Retinal pigment epithelial cell (primary cell): ENCODE measurements around the gene SEC14L1.
"Not testable (repeated sequence)": the region's sequence is repeated elsewhere in the genome, so short reads cannot be mapped to it uniquely, and the experiment has no call there.

Experiments
- DNase-seq: peaks from one replicate; pipeline ENCODE4 v3.0.0-alpha.2; 2010; ENCODE audit warnings: low read depth
- H3K4me3 ChIP-seq: 2 replicates; pipeline ENCODE4 v1.5.1; 2011; ENCODE audit warnings: mild to moderate bottlenecking, low read length, control low read depth, moderate library complexity
- CTCF ChIP-seq: conservative IDR thresholded peaks from 2 replicates; pipeline ENCODE4 v1.5.1; 2011; ENCODE audit warnings: low read depth, low read length, control low read depth, inconsistent platforms

SEC14L1 gene

DNA sequence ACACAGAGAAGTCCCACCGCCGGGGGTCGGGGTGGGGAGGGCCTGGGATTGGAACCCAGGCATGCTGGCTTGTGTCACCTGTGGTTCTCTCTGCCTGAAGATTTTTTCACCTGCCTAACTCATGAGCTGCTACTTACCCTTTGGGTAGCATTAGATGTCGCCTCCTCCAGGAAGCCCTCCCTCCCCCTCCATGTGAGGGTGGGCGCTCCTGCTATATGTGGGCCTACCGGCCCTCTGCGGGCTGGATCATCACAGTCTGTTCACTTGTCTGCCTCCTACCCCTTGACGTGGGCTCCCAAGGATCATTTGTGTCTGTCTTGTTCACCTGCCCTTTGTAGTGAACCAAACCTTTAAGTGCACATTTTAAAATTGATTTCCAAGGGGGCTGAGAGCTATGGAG, 106.8 kb downstream of the SEC14L1 start:
- H3K4me3 ChIP-seq, result no peak overlapping the region
- no peak for TF ChIP-seq CTCF
- no peak for DNase-seq

DNA sequence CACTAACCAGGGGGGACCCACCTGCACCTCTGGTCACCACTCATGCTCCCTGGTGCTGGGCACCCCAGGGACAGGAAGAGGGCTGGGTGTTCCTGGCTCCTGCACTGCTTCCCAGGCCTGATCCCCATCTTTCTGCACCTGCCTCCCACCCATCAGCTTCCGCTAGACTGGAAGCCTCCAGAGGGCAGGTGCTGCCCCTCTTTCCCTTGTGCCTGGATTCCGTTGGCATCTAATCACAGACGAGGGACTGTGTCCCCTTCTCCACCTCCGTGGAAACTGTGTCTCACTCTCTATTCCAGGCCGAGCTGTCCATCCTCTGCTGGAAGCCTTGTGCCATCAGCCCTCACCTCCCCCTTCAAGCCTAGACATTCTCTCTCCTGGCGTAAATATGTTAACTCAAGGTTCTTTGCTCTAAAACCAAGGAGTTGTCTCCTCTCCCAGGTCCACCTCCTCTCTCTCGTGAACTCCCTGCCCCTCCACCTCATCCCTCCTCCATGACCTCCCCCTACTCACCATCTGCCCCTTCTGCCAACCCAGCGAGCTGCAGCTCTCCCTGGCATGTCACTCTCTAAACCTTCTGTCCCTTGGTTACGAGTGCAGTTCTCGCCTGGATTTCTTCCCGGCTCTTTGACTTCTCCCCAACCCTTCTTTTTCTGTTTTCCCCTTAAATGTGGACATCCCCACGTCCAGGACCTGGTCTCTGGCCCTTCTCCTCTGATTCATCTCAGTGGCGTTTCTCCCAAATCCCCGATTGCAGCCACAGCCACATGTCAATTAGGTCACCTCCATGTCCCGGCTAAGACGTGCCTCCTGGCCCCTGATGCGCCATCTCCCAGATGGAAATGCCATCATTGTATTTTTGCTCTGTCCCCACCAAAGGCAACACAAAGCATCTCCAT, 107.7 kb downstream of the SEC14L1 start:
- no peak for TF ChIP-seq CTCF
- no peak overlapping the region for H3K4me3 ChIP-seq
- no peak for DNase-seq

GRCh38 chr17:77251622-77252183, 110.9 kb downstream of the SEC14L1 start:
- H3K4me3 ChIP-seq, result no peak overlapping the region
- TF ChIP-seq CTCF, result no peak
- no peak for DNase-seq

GRCh38 chr17:77252306-77252705, 111.5 kb downstream of the SEC14L1 start:
- H3K4me3 ChIP-seq, DNase-seq: not testable (repeated sequence)

GRCh38 chr17:77253611-77254051, 112.9 kb downstream of the SEC14L1 start:
- no peak for TF ChIP-seq CTCF
- no peak overlapping the region for H3K4me3 ChIP-seq
- DNase-seq, result no peak

DNA sequence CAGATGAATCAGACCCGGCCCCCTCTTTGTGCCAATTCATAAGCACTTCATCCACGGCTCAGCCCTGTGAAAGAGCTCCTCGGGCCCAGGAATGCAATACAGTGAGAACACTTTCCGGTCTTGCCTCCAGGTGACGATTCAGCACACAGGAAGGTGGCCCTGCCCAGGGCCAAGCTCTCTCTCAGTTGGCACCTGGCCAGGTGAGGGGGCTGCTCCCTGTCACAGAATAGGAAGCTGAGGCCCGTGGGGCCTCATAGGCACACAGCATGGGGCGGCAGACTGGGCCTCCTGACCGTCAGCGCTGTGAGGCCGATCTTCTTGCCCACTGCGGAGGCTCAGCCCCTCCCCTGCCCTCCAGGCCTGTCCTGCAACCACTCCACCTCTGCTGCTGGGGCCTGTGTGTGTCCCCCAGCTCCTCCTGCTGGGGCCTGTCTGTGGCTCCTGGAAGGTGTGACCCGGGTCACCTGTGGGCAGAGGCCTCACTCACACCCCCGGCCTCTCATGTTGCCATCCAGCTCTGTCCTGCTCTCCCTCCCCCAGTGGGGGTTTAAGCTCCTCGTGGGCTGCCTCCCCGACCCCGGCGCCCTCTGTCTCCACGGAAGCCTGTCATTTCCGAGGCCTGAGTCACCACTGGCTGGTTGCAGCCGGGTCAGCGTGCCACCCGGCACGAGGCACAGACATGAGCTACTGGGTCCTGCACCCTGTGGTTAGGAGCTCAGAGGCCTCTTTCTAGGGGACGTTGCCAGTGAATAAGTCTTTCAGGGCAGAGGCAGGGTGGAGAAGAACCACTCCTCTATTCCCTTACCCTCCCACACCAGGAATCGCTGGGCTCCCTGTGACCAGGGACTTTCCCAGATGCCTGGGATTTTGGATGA, 114.4 kb downstream of the SEC14L1 start:
- no peak for TF ChIP-seq CTCF
- DNase-seq, result peak; percentile 99
- H3K4me3 ChIP-seq, result no peak overlapping the region

GRCh38 chr17:77255970-77256369, 115.2 kb downstream of the SEC14L1 start:
- not testable (repeated sequence) for H3K4me3 ChIP-seq, DNase-seq

- peak; percentile 24 for TF ChIP-seq CTCF
- H3K4me3 ChIP-seq, result no peak overlapping the region
- no peak for DNase-seq
These were observed 115.9 kb downstream of the SEC14L1 start for GRCh38 chr17:77256710-77257109.
